HEK293T (cell line): ENCODE data around the gene PNMA8A.
A peak's percentile ranks its signal among the peaks of the same experiment; 100 is the strongest.
"Not testable (repeated sequence)": the region's sequence is repeated elsewhere in the genome, so short reads cannot be mapped to it uniquely, and the experiment has no call there.

Source experiments
- CTCF ChIA-PET: fragments of 350-600 bp; formaldehyde crosslinking; extraction: SDS; loops from one replicate; lab custom pipeline; 2021; ENCODE audit warnings: antibody characterized with exemption, inconsistent platforms; lab: Yijun Ruan, JAX
- POLR2A ChIA-PET: fragments of 350-600 bp; formaldehyde crosslinking; extraction: SDS; loops from one replicate; lab custom pipeline; 2020; ENCODE audit warnings: antibody characterized with exemption, inconsistent platforms; lab: Yijun Ruan, JAX
- DNase-seq: peaks from one replicate; pipeline ENCODE4 v3.0.0; 2012; ENCODE audit warnings: mixed read lengths; ENCODE audit errors: extremely low spot score
- ARNT ChIP-seq: fragments of 450-650 bp; IDR thresholded peaks from 2 replicates; pipeline ENCODE4 v1.6.1; 2017; ENCODE audit warnings: mild to moderate bottlenecking
- BHLHE40 ChIP-seq: fragments of 450-650 bp; IDR thresholded peaks from 2 replicates; pipeline ENCODE4 v1.6.1; 2016; ENCODE audit warnings: mild to moderate bottlenecking, moderate library complexity, borderline replicate concordance
- CTBP1 ChIP-seq: fragments of 450-650 bp; IDR thresholded peaks from 2 replicates; pipeline ENCODE4 v1.6.1; 2016; ENCODE audit warnings: borderline replicate concordance
- ELF4 ChIP-seq: fragments of 450-650 bp; IDR thresholded peaks from 2 replicates; pipeline ENCODE4 v1.6.1; 2017; ENCODE audit warnings: antibody characterized with exemption
- FOXA1 ChIP-seq: fragments of 450-650 bp; IDR thresholded peaks from 2 replicates; pipeline ENCODE4 v1.6.1; 2016; ENCODE audit warnings: mild to moderate bottlenecking
- FOXK2 ChIP-seq: fragments of 450-650 bp; IDR thresholded peaks from 2 replicates; pipeline ENCODE4 v1.6.1; 2016; ENCODE audit warnings: mild to moderate bottlenecking
- FOXM1 ChIP-seq: fragments of 450-650 bp; IDR thresholded peaks from 2 replicates; pipeline ENCODE4 v1.6.1; 2017; ENCODE audit warnings: mild to moderate bottlenecking, borderline replicate concordance
- HDGF ChIP-seq: fragments of 450-650 bp; IDR thresholded peaks from 2 replicates; pipeline ENCODE4 v1.6.1; 2017; ENCODE audit warnings: antibody characterized with exemption, borderline replicate concordance
- L3MBTL2 ChIP-seq: fragments of 450-650 bp; conservative IDR thresholded peaks from 2 replicates; pipeline ENCODE4 v1.6.1; 2016; ENCODE audit warnings: mild to moderate bottlenecking
- LEF1 ChIP-seq: fragments of 450-650 bp; IDR thresholded peaks from 2 replicates; pipeline ENCODE4 v1.6.1; 2017; ENCODE audit warnings: mild to moderate bottlenecking, borderline replicate concordance
- NFRKB ChIP-seq: fragments of 450-650 bp; IDR thresholded peaks from 2 replicates; pipeline ENCODE4 v1.6.1; 2016; ENCODE audit warnings: mild to moderate bottlenecking, moderate library complexity
- PKNOX1 ChIP-seq: fragments of 450-650 bp; IDR thresholded peaks from 2 replicates; pipeline ENCODE4 v1.6.1; 2016
- SP1 ChIP-seq: fragments of 450-650 bp; IDR thresholded peaks from 2 replicates; pipeline ENCODE4 v1.6.1; 2017
- SUZ12 ChIP-seq: fragments of 450-650 bp; IDR thresholded peaks from 2 replicates; pipeline ENCODE4 v1.6.1; 2016; ENCODE audit warnings: mild to moderate bottlenecking
- TARDBP ChIP-seq: fragments of 450-650 bp; IDR thresholded peaks from 2 replicates; pipeline ENCODE4 v1.6.1; 2016
- ZNF384 ChIP-seq: fragments of 450-650 bp; IDR thresholded peaks from 2 replicates; pipeline ENCODE4 v1.6.1; 2016

Gene PNMA8A

GRCh38 chr19:46447824-46448223 lies 23.5 kb downstream of the PNMA8A start:
- ChIA-PET POLR2A (no interaction called here), CTCF (no interaction called here)
- DNase-seq, result no peak
- TF ChIP-seq LEF1, result no peak
- TF ChIP-seq FOXM1, result no peak
- TF ChIP-seq ARNT, result no peak
- TF ChIP-seq ELF4, result no peak
- TF ChIP-seq BHLHE40, result no peak
- TF ChIP-seq CTBP1, result no peak
- TF ChIP-seq SUZ12, result no peak
- no peak for TF ChIP-seq SP1
- no peak for TF ChIP-seq TARDBP
- TF ChIP-seq FOXA1, result no peak
- TF ChIP-seq PKNOX1, result no peak

- TF ChIP-seq ZNF384 (no peak), FOXM1 (no peak)
- CTCF ChIA-PET, result no interaction called here
- no peak for DNase-seq
- POLR2A ChIA-PET, result no interaction called here
Observed at GRCh38 chr19:46447006-46447405, 24.4 kb downstream of the PNMA8A start.

- ChIA-PET POLR2A (no interaction called here), CTCF (no interaction called here)
- no peak for TF ChIP-seq CTBP1
- no peak for TF ChIP-seq FOXA1
- no peak for TF ChIP-seq TARDBP
- TF ChIP-seq FOXM1, result no peak
- no peak for TF ChIP-seq SUZ12
- TF ChIP-seq HDGF, result no peak
- TF ChIP-seq FOXK2, result no peak
- TF ChIP-seq PKNOX1, result no peak
- TF ChIP-seq SP1, result no peak
- no peak for TF ChIP-seq ZNF384
- DNase-seq, result no peak
Observed at GRCh38 chr19:46446021-46446420, 25.3 kb downstream of the PNMA8A start.

- no peak for DNase-seq
- ChIA-PET CTCF (interaction anchor here (1.1 kb wide), 1 partner anchor 48 kb away, joined by 3 read pairs; no protein-coding TSS in a partner anchor), POLR2A (no interaction called here)
- no peak for TF ChIP-seq NFRKB
- TF ChIP-seq PKNOX1, result no peak
- TF ChIP-seq FOXA1, result no peak
- no peak for TF ChIP-seq HDGF
- no peak for TF ChIP-seq ELF4
- TF ChIP-seq BHLHE40, result no peak
- TF ChIP-seq CTBP1, result no peak
- no peak for TF ChIP-seq LEF1
- TF ChIP-seq ZNF384, result no peak
- TF ChIP-seq TARDBP, result no peak
- TF ChIP-seq SUZ12, result no peak
- no peak for TF ChIP-seq FOXM1
- no peak for TF ChIP-seq FOXK2
- TF ChIP-seq L3MBTL2, result no peak
- TF ChIP-seq ARNT, result no peak
- TF ChIP-seq SP1, result no peak
Observed at GRCh38 chr19:46442808-46443450, 28.4 kb downstream of the PNMA8A start.

GRCh38 chr19:46441866-46442265 lies 29.5 kb downstream of the PNMA8A start:
- ChIA-PET CTCF (no interaction called here), POLR2A (no interaction called here)
- TF ChIP-seq PKNOX1, result no peak
- no peak for TF ChIP-seq ZNF384
- TF ChIP-seq SP1, result no peak
- no peak for TF ChIP-seq FOXK2
- no peak for TF ChIP-seq SUZ12
- no peak for TF ChIP-seq TARDBP
- no peak for TF ChIP-seq BHLHE40
- no peak for TF ChIP-seq ELF4
- TF ChIP-seq ARNT, result no peak
- TF ChIP-seq LEF1, result no peak
- no peak for TF ChIP-seq CTBP1
- TF ChIP-seq FOXA1, result no peak
- no peak for TF ChIP-seq FOXM1
- TF ChIP-seq HDGF, result no peak
- TF ChIP-seq NFRKB, result no peak
- DNase-seq, result no peak

GRCh38 chr19:46435689-46436088 lies 35.7 kb downstream of the PNMA8A start:
- POLR2A ChIA-PET, result interaction anchor here (1.5 kb wide), 1 partner anchor 23 kb away, joined by 4 read pairs; the partner anchor contains the start of gene CCDC8
- DNase-seq, CTCF ChIA-PET: not testable (repeated sequence)
- peak; percentile 31; the same call in 1 of the 2 replicates for TF ChIP-seq ZNF384
